Stimulated activated CD4-positive, alpha-beta T cell treated with anti-CD3 and anti-CD28 coated beads, Interleukin-1b, Interleukin-23, amount 100 ng/mL, for 24 hours (primary cell): ENCODE results near the gene HTT.
"Not testable (repeated sequence)": the region's sequence is repeated elsewhere in the genome, so short reads cannot be mapped to it uniquely, and the experiment has no call there.

Experiments used
- DNase-seq, 4 experiments: peaks; one replicate each; pipeline ENCODE4 v3.0.0-alpha.2; 2020; ENCODE audit warnings: low read depth in 4 of 4, low spot score in 1 of 4

Gene HTT

DNA sequence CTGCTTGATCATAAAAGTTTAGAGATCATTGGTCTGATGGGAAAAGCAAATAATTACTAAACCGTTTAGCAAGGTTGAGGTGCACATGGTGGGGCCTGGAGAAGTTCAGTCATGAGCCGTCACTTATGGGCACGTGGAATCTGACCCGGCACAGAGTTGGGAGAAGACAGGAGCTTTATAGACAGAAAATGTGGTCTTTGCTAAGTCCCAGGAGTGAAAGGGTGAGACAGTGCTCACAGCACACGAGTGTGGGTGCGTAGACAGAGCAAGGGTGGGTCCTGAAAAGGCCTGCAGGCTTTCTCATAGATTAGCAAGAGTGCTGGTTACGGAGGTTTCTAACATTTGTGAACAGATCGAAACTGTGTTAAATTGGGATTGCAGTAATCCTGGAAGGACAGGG is 43.8 kb downstream of the HTT start:
- no peak for DNase-seq

DNA sequence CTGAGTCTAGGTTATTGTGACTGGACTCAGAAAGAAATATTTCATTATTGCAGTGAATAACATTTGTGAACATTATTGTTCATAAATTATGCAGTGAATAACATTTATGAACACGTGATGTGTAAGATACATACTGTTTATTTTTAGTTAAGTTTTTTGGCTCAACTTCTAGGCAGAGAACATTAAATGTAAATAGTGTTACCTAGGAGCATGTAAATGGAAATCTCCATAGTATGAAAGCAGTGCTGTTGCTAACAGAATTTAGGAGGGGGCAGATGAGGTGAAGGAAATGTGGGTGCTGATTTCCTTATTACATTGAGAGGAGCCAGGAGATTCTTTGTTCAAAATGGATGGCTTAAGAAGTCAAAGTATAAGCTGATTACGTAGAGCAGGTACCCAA is 45.0 kb downstream of the HTT start:
- no peak for DNase-seq

DNA sequence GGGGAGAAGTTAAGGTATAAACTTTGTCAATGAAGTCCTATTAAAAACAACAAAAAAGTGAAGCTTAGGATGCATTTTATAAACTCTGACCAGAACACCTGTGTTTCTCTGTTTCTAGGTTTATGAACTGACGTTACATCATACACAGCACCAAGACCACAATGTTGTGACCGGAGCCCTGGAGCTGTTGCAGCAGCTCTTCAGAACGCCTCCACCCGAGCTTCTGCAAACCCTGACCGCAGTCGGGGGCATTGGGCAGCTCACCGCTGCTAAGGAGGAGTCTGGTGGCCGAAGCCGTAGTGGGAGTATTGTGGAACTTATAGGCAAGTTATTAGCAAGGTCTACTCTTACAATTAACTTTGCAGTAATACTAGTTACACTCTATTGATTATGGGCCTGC is 46.6 kb downstream of the HTT start:
- no peak for DNase-seq

DNA sequence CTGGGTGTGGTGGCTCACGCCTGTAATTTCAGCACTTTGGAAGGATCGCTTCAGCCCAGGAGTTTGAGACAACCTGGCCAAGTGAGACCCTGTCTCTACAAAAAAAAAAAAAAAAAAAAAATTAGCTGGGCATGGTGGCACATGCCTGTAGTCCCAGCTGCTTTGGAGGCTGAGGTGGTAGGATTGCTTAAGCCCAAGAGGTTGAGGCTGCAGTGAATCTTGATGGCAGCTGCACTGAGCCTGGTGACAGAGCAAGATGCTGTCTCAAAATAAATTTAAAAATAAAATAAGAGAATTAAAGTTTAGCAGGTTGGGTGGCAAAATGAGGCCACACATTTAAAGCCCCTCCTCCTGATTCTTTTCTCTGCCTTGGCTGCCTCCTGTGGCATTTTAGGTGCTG is 47.1 kb downstream of the HTT start:
- DNase-seq = no peak

DNA sequence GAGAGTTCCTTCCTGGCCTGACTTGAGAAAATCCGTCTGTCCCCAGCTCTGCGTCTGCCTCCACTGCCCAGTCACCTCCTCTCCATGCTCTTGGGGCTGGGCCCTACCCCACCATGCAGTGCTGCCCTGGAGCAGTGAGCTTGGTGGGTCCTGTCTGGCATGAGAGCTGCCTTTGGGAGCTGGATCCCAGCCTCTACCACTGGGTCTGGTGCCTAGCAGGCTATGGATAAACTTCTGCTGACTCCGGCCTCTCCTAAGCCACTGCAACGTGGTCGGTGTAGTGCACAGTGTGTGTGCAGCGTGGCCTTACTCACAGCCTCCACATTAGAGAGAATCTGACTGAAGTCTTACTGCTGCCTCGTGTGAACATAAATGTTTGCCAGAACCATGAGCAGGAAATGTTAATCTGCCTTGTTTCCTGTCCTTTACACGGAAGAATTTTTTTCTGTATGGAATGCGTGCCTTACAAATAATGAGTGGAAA is 47.6 kb downstream of the HTT start:
- no peak for DNase-seq

DNA sequence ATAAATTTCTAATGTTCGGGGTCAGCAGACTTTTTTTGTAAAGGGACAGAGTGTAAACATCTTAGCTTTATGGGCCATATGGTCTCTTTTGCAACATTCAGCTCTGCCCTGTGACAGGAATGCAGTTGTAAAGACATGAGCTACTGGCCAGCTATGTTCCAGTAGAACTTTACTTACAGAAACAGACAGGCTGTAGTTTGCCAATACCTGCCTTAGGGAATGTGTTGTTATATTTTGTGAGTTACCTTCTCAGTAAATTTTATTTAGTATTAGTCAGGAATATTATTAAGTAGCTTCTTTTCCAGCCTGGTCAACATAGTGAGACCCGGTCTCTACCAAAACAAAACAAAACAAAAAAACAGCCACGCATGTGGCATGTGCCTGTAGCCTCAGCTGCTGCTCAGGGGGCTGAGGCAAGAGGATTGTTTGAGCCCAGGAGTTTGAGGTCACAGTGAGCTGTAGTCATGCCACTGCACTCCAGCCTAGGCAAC is 48.7 kb downstream of the HTT start:
- DNase-seq = no peak

DNA sequence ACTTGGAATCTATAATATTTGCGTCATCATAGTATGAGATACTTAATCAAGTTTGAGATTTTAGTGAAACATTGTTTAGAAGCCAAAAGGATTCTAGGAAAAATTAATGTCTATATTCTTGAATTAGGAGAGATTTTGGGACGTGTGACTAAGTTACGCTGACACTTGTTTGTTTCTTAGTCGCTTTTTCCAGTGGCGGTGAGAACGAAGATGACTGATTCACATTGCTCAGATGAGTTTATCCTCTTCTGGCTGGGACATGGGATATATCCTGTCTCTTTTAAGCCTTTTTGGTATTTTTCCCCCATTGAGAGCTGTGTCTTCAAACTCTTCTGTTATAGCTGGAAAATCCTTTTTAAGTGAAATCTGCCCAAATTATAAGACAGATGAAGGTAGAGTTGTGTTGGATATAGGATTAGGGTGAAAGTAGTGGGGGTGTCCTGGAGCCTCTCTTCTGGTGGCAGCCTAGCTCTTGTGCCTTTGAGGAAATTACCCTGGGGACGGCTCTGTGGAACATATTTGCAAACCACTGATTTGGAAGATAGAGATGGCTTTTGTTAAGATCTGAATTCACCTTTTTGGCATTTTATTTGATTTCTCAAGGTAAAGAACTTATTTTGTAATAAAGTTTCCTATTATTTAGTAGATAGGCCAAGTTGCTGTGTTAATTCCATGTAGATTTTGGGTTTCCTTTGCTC is 49.7 kb downstream of the HTT start:
- no peak for DNase-seq

DNA sequence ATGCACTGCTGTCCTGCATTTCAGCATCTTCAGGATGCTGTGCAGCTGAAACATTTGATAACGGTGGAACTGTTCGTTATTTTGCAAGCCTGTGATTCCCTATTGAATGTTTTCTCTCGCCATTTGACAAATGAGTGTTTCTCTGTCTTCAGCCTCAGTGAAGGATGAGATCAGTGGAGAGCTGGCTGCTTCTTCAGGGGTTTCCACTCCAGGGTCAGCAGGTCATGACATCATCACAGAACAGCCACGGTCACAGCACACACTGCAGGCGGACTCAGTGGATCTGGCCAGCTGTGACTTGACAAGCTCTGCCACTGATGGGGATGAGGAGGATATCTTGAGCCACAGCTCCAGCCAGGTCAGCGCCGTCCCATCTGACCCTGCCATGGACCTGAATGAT is 52.6 kb downstream of the HTT start:
- no peak for DNase-seq

DNA sequence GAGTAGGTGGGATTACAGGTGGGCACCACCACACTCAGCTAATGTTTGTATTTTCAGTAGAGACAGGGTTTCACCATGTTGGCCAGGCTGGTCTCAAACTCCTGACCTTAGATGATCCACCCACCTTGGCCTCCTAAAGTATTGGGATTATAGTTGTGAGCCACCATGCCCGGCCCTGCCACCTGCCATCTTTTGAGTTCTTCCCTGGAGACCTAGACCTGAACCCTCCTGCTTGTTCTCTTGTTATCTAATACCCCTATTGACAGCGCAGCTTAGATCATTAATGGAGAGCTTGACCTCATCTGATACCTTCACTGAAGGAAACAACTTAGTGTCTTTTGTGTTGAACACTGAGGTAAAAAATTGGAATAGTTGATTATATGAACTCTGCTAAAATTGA is 53.6 kb downstream of the HTT start:
- DNase-seq = no peak

DNA sequence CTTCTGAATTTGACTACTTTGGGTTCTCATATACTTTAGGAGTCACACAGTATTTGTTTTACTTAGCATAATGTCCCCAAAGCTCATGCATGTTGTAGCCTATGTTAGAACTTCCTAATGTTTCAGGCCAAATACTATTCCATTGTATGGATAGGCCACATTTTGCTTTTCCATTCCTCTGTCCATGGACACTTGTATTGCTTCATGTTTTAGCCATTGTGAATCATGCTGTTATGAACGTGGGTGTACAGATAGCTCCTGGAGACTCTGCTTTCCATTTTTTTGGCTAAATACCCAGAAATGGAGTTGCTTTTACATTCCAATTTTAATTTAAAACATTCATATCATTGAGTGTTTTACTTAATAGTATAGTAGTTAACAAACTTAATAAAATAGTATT is 54.5 kb downstream of the HTT start:
- no peak for DNase-seq

DNA sequence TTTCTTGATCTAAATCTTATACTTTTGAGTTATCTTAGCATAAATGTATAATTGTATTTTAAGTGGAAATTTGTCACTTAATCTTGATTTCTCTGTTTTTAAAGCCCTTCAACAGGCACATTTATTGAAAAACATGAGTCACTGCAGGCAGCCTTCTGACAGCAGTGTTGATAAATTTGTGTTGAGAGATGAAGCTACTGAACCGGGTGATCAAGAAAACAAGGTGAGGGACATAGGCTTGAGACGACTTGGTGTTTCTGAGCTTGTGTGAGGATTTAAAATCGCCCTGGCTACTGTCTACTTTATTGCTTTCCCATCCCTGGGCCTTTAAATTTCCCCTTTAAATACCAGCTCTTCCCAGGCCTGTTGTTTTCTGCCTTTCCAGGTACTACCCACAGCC is 55.7 kb downstream of the HTT start:
- DNase-seq = no peak

DNA sequence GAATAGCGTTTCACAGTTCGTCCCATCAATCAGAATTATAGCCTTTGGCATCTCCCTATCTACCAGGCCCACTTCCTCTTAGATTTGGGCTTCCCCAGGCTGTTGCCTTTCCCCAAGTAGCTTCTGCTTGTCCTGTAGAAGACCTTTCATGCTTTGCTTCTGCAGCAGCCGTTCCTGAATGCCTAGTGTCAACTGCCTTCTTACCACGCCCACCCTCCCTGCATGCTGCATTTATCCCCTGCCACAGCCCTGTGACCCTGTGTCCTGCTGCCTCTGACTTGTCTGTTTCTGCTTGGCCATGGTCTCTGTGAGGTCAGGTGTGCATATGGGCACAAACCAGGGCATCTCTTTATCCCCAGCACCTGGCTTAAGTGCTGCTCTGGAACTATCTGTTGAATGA is 56.3 kb downstream of the HTT start:
- DNase-seq = no peak

DNA sequence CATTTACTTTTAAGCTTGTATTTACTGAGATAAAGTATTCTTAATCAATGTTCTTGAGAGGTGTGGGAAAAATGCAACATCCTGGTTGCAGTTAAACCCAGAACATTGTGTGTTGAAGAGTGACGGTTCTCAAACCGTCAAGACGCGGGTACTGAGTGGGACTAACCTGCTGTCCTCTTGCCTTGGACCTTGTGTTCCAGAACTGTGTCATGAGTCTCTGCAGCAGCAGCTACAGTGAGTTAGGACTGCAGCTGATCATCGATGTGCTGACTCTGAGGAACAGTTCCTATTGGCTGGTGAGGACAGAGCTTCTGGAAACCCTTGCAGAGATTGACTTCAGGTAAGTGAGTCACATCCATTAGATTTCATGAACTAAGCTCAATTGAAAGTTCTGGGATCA is 59.7 kb downstream of the HTT start:
- DNase-seq = no peak

DNA sequence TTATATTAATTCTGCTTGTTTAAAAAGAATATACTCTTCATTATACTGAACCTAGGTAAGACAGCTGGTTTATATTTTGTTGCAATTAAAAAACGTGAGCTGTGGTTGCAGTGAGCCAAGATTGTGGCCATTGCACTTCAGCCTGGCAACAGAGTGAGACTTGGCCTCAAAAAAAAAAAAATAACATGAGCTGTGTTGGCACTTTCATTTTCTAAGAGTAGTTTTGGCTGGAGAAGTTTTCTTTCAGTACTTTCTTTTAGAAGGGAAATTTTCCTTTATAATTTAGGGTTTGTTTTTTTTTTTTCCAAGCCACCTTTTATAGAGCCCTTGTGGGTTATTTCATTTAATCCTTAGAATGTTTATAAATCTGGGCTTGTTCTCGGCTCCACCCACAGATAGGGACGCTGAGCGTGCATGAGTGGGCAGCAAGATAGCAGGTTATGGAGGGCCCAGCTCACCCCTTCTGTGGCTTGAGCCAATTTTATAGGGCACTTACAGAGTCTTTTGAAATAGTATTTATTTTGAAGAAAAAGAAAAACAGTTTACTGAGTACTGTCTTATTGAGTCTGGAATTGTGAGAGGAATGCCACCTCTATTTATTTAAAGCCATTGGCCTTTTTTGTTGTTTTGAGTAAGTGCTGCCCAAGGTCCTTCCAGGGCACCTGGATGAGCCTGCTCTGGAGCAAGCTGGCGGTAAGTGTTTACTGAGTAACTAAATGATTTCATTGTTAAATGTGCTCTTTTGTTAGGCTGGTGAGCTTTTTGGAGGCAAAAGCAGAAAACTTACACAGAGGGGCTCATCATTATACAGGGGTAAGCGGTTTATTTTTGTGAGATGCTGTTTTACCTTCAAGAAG is 60.9 kb downstream of the HTT start:
- DNase-seq = no peak

DNA sequence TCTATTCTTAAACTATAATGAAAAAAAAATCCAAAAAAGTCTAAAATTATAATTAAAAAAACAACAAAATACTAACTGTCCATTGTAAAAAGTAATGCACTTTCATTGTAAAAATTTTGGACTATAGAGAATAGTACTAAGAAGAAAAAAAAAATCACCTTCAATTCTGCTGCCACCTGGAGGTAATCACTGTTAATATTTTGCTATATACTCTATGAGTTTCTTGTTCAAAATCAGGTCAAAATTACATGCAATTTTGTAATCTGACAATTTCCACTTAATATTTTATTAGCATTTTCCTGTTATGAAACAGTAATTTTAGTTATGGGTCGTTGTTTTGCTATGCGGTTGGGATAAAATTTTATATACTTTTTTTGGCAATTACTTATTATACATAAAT is 62.0 kb downstream of the HTT start:
- DNase-seq = no peak

DNA sequence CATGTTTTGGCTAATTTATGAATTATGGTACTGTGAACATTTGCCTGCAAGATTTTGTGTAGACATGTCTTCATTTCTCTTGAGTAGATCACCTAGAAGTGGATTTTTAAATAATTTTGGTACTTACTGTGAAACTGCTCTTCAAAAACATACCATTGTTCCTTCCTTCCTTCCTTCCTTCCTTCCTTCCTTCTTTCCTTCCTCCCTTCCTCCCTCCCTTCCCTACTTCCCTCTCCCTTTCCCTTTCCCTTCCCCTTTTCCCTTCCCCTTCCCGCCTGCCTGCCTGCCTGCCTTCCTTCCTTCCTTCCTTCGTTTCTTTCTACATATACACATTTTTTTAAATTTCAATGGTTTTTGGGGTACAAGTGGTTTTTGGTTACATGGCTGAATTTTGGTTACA is 63.4 kb downstream of the HTT start:
- no peak for DNase-seq

DNA sequence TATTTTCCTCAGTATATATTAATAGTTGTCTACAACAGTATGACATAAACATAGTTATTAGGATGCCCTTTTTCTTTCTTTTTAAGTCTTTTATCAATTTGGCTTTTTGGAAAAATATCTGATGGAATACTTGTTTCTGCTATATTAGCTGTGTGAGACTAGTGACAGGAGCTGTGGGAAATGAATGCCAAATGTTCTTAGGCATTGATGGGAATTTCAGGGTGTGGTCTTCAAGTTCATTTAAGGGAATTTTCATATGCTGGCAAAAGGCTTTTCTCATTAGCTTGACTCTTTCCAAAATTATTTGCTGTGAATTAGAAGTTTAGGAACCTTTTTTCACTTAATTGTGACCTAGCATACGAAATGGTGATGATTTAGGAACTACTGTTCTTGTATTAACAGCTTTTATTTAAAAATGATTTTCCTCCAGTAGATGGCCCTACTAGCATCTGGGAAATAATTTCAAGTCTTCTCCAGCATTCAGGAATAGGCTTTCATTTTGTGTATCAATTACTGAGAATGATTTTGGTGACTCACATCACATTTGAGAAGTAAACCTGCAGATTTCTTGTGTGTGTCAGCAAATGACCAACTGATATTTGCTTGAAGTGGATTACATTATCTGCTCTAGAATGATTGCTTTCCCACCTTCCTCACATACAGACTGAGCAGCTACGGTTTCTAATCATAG is 70.9 kb downstream of the HTT start:
- no peak for DNase-seq

DNA sequence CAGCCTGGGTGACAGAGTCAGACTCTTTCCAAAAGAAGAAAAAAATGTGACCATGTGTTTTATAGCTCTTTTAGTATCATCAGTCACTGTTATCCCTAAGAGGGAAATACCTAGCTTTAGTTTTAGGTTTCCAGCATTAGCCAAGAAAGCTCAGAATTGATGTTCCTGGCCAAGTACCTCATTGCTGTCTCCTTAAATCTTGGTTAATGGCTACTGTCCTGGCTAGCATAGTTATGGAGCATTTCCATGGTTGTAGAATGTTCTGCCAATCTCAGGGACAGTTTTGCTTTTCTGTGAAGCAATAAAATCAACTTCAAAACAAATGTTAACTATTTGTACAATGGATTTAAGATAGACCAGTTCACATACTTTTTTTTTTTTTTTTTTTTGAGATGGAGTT is 74.4 kb downstream of the HTT start:
- no peak for DNase-seq

DNA sequence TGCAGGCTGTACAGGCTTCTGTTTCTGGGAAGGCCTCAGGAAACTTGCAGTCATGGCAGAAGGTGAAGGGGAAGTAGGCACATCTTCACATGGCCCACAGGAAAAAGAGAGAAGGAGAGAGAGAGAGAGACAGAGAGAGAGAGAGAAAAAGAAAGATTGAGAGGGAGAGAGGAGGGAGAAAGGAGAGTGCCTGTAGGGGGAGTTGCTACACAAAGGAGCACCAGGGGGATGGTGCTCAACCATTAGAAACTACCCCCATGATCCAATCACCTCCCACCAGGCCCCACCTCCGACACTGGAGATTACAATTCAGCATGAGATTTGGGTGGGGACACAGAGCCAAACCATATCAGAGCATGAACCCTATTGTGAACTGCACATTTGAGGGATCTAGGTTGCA is 76.8 kb downstream of the HTT start:
- not testable (repeated sequence) for DNase-seq

DNA sequence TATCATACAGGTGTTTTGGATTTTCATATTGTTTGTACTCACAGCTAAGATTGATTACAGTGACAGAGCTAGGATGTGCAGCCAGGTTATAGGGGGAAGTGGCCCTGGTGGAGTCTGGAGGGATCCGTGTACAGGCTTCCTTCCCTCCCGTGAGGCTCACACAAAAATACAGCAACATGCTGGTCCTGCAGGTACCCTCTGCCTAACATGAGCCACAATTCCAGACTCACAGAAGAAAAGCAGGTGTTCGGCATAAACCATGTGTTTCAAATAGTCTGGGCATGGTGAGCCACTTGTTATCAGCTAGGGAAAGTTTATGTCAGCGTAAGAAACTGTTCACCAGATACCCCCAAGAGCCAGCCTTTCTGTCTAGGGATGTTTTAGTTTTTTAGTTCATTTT is 82.9 kb downstream of the HTT start:
- no peak for DNase-seq

DNA sequence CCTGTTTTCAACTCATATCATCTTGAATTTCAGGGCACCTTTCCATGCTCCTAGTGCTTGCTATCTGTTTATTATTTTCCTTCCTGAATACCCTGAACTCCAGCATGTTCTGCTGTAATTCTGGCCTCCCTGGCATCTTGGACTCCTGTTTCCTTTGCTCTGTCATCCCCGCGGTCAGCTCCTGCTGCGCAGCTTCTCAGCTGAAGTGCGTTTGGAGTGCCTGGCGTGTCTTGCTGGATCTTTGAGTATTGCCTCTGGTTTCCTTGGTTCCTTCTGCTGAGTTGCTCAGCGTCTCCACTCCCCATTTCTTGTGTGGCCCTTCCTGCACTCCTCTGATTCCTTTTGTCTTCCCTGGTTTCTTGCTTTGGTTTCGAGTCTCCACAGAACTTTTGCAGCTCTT is 84.4 kb downstream of the HTT start:
- DNase-seq = no peak

DNA sequence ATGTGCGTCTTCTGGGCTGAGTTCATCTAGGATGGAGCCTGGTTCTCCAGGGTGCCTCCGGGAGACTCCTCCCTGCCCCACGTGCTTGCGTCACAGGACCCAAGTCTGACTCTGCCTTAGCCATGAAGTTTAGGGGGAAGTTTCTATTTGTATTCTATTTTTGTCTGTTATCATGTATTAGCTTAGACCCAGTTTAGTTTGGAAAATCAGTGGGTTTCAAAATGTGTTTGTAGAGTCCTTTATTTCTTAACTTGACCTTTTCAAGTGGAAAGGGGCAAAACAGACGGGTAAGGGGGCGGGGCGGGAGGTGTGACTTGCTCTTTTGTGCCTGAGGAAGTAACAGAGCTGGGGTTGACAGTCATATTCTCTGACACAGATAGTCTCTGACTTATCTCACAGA is 86.0 kb downstream of the HTT start:
- no peak for DNase-seq
